Hematopoietic multipotent progenitor cell treated with erythropoietin and hydrocortisone succinate and interleukin-3 and kit ligand, for 15 days (in vitro differentiated cells): ENCODE results near the gene C22orf39.
A peak's percentile ranks its signal among the peaks of the same experiment; 100 is the strongest.

Source experiments
- DNase-seq: peaks from one replicate; pipeline ENCODE4 v3.0.0-alpha.2; 2015; ENCODE audit warnings: low spot score

C22orf39 gene

DNA sequence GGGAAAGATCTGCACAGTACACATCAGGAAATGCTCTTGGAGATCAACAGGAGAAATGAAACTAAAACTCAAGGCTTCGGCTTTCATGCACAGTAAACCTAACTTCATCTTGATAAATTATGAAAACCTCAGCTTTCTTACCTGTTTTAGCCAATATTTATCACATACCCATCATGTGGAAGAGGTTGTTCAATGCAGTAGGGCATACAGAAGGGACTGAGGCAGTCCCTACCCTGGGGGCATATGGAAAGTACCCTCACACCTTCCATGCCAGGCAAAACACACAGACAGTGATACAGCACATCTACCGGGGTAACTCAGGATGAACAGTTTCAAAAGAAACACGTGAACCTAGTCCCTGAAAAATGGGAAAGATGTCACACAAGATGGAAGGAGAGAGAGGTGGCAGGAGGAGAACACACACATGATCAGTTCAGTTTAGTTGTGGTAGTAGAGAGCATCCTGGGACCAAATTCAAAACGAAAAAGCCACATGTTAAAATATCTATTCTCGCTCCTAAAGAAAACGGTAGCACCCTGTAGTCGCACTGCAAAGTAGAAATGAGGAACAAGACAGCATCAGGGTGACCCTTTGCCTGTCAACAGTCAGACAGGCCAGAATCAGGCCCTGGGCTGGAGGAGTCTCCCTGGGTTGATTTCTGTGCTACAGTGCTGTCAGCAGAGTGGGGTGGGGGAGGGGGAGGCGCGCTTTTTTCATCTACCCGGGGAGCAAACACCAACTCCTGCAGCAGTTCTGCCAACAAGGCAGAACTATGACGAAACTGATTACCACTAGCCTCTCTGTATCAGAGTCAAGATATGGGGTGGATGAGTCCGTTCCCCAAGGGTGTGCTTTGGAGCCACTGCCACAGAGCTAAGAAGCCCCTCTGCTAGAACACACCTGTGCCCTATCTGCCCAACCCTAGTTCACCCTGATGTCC is 17.3 kb downstream of the C22orf39 start:
- peak; percentile 71 for DNase-seq

DNA sequence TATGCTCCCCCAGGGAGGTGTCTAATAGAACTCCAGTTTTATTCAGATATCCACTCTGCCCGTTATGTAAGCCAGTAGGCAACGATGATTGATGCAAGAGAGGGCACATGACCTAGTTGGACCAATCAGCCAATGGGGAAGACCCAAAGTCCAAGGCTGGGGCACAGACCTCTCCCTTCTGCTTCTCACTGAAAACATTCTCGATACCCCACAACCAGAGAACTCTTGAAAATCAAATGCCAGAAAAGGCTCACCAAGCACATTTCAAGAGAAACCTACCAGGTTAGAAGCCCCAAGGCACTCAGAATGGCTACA is 23.4 kb downstream of the C22orf39 start:
- DNase-seq = no peak

DNA sequence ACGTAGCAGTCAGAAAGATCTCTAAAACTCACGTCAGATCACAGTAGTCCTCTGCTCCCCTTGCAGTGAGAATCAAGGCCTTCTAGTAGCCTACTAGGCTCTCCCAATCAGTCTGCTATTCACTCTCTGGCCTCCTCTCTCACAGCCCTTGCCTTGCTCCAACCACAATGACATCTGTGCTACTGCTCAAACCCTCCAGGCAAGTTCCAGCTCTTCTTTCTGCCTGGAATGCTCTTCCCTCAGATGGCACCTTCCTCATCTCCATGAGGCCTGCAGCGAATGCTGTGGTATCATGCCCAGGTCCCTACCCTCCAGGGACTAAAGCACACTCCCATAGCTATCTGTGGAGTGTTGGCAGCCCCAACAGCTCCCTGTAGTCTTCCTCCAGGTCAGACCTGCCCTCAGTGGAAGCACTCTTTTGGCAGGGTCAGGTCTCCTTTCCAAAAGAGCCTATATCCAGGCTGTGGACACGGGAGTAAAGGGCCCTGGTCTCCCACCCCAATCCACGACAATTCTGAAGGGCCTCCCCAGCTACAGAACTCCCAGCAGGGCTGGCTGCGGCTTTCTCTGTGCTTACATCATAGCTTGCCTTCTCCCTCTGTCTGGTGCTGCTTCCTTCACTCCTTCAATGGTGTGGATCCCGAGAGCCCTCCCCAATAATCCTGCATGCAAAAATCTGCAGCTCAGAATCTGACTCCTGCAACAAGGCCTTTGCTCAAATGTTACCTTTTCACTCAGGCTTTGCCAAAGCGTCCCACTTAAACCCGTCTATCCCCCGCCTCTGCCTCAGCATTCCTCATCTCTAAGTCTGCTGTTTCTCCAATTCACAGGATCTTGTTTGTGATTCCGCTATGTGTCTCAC is 24.8 kb downstream of the C22orf39 start:
- DNase-seq = no peak

DNA sequence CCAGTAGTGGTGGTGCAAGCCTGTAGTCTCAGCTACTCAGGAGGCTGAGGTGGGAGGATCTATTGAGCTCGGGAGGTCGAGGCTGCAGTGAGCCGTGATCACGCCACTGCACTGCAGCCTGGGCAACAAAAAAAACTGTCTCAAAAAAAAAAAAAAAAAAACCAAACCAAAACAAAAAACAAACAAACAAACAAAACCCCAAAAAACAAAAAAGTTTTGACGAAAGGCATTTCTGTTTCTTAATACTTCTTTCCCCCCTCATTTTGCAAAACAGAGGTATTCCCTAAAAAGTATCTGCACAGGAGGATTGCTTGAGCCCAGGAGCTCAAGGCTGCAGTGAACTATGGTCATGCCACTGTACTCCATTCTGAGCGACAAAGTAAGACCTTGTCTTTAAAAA is 27.2 kb downstream of the C22orf39 start:
- no peak for DNase-seq

GRCh38 chr22:19419464-19420178 is 27.9 kb downstream of the C22orf39 start:
- peak; percentile 56 for DNase-seq

DNA sequence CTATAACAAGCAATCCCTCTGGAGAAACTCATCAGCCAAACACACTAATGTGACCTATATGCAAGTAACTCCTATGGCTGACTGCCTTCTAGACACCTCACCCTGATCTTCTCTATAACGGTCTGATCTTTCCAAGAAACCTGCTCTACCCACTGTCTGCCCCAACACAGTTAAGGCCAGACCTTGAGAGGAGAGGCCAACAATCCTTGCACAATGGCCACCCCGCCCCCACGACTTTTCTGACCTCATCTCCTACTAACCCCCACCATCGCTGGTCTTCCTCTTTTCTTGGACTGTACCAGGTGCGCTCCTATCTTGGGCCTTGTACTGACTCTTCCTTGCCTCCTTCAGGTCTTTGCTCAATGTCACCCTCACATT is 28.4 kb downstream of the C22orf39 start:
- DNase-seq = peak; percentile 55

DNA sequence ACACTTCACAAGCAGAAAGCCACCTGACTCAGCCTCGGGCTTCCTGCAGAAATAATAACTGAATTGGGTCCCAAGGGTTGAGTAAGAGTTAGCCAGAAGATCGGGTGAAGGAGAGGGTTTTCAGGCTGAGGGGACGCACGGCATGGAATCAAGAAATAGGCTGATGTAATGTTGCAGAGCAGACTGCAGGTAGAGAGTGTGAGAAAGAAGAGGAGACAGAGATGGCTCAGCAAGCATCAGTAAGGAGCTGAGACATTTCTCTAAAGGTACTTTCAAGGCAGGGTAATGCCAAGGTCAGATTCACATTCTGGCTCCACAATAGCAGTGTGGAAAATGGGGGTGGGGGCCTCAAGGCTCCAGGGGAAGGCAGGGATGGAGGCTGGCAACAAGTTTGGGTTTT is 34.6 kb downstream of the C22orf39 start:
- DNase-seq = no peak

- DNase-seq = no peak
Observed at GRCh38 chr22:19412478-19412877, 35.0 kb downstream of the C22orf39 start.

- DNase-seq = no peak
Observed at GRCh38 chr22:19411690-19412045, 35.8 kb downstream of the C22orf39 start.

DNA sequence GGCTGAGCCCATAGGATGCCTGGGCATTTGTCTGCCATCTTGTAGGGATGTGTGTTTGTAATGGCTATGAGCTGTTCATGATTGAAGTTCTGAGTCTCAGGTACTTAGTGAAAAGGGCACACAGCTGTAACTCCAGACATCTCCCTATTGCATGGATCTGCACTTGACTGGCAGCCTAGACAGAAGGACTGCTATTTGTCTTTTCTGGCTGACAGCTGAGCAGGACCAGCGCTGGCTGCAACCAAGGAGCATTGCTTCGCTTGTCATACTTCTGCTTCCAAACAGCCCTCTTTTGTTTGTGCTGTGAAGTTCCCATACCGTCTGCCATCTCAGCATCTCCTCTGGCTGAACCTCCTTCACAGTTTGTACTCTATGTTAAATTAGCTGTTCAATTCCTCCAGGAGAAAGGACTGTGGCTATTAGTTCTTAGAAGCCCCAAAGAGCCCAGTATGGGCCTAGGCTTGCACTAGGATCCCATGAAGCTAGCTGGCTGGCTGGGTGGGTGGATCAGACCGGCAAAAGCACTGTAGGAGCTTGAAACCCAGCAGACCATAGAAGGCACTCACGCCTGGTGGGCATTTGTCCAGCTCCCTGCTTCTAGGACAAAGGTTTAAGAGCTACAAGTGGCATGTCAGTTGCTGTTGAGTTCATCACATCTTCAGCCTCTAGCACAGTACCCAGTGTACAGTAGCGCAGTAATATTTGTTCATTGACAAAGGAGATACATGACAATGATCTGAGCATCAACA is 36.4 kb downstream of the C22orf39 start:
- DNase-seq = no peak

GRCh38 chr22:19407649-19408606 is 39.6 kb downstream of the C22orf39 start:
- DNase-seq = peak; percentile 85

GRCh38 chr22:19406846-19407245 is 40.7 kb downstream of the C22orf39 start:
- DNase-seq = no peak

DNA sequence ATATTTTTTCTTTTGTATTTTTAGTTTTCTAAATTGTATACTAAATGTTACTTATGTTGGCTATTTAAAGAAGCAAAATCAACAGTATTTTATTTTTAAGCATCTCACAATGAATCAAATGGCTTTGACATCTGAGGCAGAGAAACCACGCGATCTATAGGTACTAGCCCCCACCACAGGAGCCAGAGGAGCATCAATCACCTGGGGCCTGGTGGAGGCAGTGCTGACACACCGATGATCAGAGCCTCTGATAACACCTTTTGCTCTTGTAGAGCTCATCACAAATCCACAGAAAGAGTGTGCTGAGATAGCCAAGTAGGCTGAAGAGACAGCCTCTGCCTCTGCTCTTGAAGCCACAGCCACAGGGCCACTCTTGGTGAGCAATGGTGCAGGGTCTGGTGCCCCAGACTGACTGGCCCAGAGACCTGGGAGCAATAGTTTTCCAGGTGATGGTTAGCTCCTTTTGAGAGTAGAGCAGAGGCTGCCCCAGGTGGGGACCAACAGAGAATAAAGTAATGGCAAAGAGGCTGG is 41.2 kb downstream of the C22orf39 start:
- DNase-seq = no peak

- no peak for DNase-seq
Observed at GRCh38 chr22:19405652-19406051, 41.9 kb downstream of the C22orf39 start.

GRCh38 chr22:19405133-19405532 is 42.4 kb downstream of the C22orf39 start:
- no peak for DNase-seq

GRCh38 chr22:19404676-19405075 is 42.8 kb downstream of the C22orf39 start:
- DNase-seq = no peak

GRCh38 chr22:19402642-19403191 is 44.8 kb downstream of the C22orf39 start:
- no peak for DNase-seq

- DNase-seq = no peak
Observed at GRCh38 chr22:19401483-19401882, 46.0 kb downstream of the C22orf39 start.

DNA sequence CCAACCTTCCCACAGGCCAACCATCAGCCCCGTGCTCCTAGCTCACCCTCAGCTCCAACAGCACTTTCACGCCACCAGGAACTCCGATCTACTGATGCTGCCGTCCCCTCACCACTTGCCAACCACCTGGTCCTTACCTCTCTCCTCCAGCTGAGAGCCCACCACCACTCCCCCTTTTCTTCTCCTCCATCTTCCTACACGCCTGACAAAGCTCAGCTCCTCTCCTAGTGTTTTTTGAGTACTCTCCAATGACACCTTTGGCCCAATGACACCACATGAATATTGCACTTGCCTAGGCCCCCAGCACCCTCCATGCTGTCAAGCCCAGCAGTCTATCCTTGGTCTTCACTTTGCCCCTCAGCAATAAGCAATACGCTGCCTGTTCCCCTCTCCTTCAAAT is 46.6 kb downstream of the C22orf39 start:
- DNase-seq = no peak

- DNase-seq = peak; percentile 32
Observed at GRCh38 chr22:19398652-19399051, 48.9 kb downstream of the C22orf39 start.
